ENCODE results near the gene PHF12.

PHF12 gene

GRCh38 chr17:28959471-28959871 lies 8.2 kb upstream of the PHF12 start:
- no peak for TF ChIP-seq YY1 (IDR thresholded peaks at IDR 0.05; ENCODE audit: low read depth)
- TF ChIP-seq RAD21 (IDR thresholded peaks at IDR 0.05; ENCODE audit: low read depth) = no peak
- TF ChIP-seq, protein P1, sequence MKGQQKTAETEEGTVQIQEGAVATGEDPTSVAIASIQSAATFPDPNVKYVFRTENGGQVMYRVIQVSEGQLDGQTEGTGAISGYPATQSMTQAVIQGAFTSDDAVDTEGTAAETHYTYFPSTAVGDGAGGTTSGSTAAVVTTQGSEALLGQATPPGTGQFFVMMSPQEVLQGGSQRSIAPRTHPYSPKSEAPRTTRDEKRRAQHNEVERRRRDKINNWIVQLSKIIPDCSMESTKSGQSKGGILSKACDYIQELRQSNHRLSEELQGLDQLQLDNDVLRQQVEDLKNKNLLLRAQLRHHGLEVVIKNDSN (IDR thresholded peaks at IDR 0.05) = no peak
- no peak for TF ChIP-seq FOXM1 (IDR thresholded peaks at IDR 0.05; ENCODE audit: borderline replicate concordance, low read depth)
- TF ChIP-seq TCF12 (IDR thresholded peaks at IDR 0.05; ENCODE audit: low read depth) = no peak
- TF ChIP-seq TAF1 (IDR thresholded peaks at IDR 0.05; ENCODE audit: low read depth) = no peak
- TF ChIP-seq EGR1 (IDR thresholded peaks at IDR 0.05) = no peak
- no peak for TF ChIP-seq REST (IDR thresholded peaks at IDR 0.05; ENCODE audit: low read depth)
- no peak for TF ChIP-seq TEAD4 (IDR thresholded peaks at IDR 0.05)

- TF ChIP-seq EP300 (IDR thresholded peaks at IDR 0.05; ENCODE audit: borderline replicate concordance) (no peak), CEBPB (IDR thresholded peaks at IDR 0.05) (no peak), REST (IDR thresholded peaks at IDR 0.05; ENCODE audit: low read depth) (no peak), RAD21 (IDR thresholded peaks at IDR 0.05; ENCODE audit: low read depth) (no peak), NFIC (IDR thresholded peaks at IDR 0.05) (no peak), YY1 (IDR thresholded peaks at IDR 0.05; ENCODE audit: low read depth) (no peak), EGR1 (IDR thresholded peaks at IDR 0.05) (no peak), TAF1 (IDR thresholded peaks at IDR 0.05; ENCODE audit: low read depth) (no peak), CREB1 (IDR thresholded peaks at IDR 0.05; ENCODE audit: low read depth) (no peak), TEAD4 (IDR thresholded peaks at IDR 0.05) (no peak), TCF12 (IDR thresholded peaks at IDR 0.05; ENCODE audit: low read depth) (no peak), FOXM1 (IDR thresholded peaks at IDR 0.05; ENCODE audit: borderline replicate concordance, low read depth) (no peak), ZBTB7A (IDR thresholded peaks at IDR 0.05; ENCODE audit: low read depth) (no peak)
- TF ChIP-seq, protein P1 (IDR thresholded peaks at IDR 0.05) = no peak
These were observed 7.6 kb upstream of the PHF12 start for GRCh38 chr17:28958820-28959455.

DNA sequence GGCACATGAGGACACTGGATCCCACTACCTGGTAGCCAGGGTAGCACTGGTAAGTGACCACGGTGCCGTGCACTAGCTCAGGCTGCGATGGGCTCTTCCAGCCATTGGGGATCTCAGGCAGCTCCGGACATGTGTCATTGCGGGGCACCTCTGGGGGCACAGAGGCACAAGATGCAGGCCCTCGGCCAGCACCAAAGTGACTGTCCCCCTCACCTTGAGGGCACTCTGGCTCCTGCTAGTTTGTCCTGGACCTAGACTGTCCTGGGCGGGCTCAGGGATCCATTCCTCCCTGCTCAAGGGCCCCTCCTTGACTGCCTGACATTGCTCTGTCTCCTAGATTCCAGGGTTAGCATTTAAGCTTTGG lies 6.7 kb upstream of the PHF12 start:
- TF ChIP-seq MAX (IDR thresholded peaks at IDR 0.05) = no peak
- TF ChIP-seq ZBTB7A (IDR thresholded peaks at IDR 0.05; ENCODE audit: low read depth) = no peak
- TF ChIP-seq RAD21 (IDR thresholded peaks at IDR 0.05; ENCODE audit: low read depth) = no peak
- TF ChIP-seq TCF12 (IDR thresholded peaks at IDR 0.05; ENCODE audit: low read depth) = no peak
- no peak for TF ChIP-seq EGR1 (IDR thresholded peaks at IDR 0.05)
- no peak for TF ChIP-seq TAF1 (IDR thresholded peaks at IDR 0.05; ENCODE audit: low read depth)
- TF ChIP-seq TEAD4 (IDR thresholded peaks at IDR 0.05) = no peak
- no peak for TF ChIP-seq NFIC (IDR thresholded peaks at IDR 0.05)
- TF ChIP-seq CEBPB (IDR thresholded peaks at IDR 0.05) = no peak

GRCh38 chr17:28957277-28957991 lies 6.1 kb upstream of the PHF12 start:
- TF ChIP-seq TAF1 (IDR thresholded peaks at IDR 0.05; ENCODE audit: low read depth) (no peak), NFIC (IDR thresholded peaks at IDR 0.05) (no peak), YY1 (IDR thresholded peaks at IDR 0.05; ENCODE audit: low read depth) (no peak), FOXM1 (IDR thresholded peaks at IDR 0.05; ENCODE audit: borderline replicate concordance, low read depth) (no peak), REST (IDR thresholded peaks at IDR 0.05; ENCODE audit: low read depth) (no peak), EGR1 (IDR thresholded peaks at IDR 0.05) (no peak), CREB1 (IDR thresholded peaks at IDR 0.05; ENCODE audit: low read depth) (no peak), CEBPB (IDR thresholded peaks at IDR 0.05) (no peak)
- TF ChIP-seq, protein P1 (IDR thresholded peaks at IDR 0.05) = no peak
